GM12878 (cell line): ENCODE data around the gene TTLL12. TPM values are rescaled to one million over a fixed set of nuclear protein-coding genes. Genes with fewer than 3 reads are reported as not detected.

ENCODE experiments used
- ATAC-seq: fragments of 200-7000 bp; cut with Tn5 transposase; 3 replicates; pipeline ENCODE4 v1.9.1; 2020; ENCODE audit warnings: mild to moderate bottlenecking, moderate library complexity
- BruUV-seq: library from RNA; stranded (reverse); fragments of 400-500 nt; replicated peaks from 2 replicates; lab custom pipeline; 2021; lab: Mats Ljungman, UMichigan
- CTCF ChIA-PET: fragments of 300-600 bp; sonication (Branson Sonifier 250); formaldehyde crosslinking; extraction: SDS; loops from one replicate; lab custom pipeline; 2021; ENCODE audit warnings: inconsistent platforms; lab: Yijun Ruan, JAX
- POLR2A ChIA-PET: fragments of 350-600 bp; formaldehyde crosslinking; extraction: SDS; loops from one replicate; lab custom pipeline; 2021; ENCODE audit warnings: inconsistent platforms; lab: Charles Lee
- RAD21 ChIA-PET: fragments of 300-600 bp; sonication (Branson Sonifier 250); formaldehyde crosslinking; loops from one replicate; lab custom pipeline; 2023; ENCODE audit warnings: antibody characterized with exemption; ENCODE audit not compliant: unreplicated experiment; lab: Charles Lee
- SMC1A ChIA-PET: fragments of 300-600 bp; sonication (Branson Sonifier 250); formaldehyde crosslinking; loops from one replicate; lab custom pipeline; 2023; ENCODE audit not compliant: unreplicated experiment, uncharacterized antibody; lab: Charles Lee
- DNase-seq: peaks from one replicate; pipeline ENCODE4 v3.0.0-alpha.2; 2011; ENCODE audit warnings: low read depth, low spot score
- FAIRE-seq: peaks from 3 replicates; lab custom pipeline; 2011; peaks lifted over from hg19 to GRCh38; lab: Jason Lieb, UNC
- H2AFZ ChIP-seq: 2 replicates; pipeline ENCODE4 v1.6.0; 2011; ENCODE audit warnings: low read depth, low read length, control low read depth; ENCODE audit not compliant: control insufficient read depth
- H3K27ac ChIP-seq: 2 replicates; pipeline ENCODE4 v1.5.1; 2011; ENCODE audit warnings: control low read depth; ENCODE audit not compliant: control insufficient read depth, insufficient read depth
- H3K27me3 ChIP-seq, 2 experiments: replicated peaks in 1 of 2; 2 replicates each; pipeline versions ENCODE4 v1.6.0 to v1.6.1; 2011; ENCODE audit warnings: low read length in 1 of 2; ENCODE audit not compliant: control insufficient read depth in 2 of 2, insufficient read depth in 2 of 2
- H3K36me3 ChIP-seq, 2 experiments: 2 replicates each; pipeline ENCODE4 v1.5.1; 2011; ENCODE audit warnings: low read length in 1 of 2; ENCODE audit not compliant: control insufficient read depth in 2 of 2, insufficient read depth in 2 of 2
- H3K4me1 ChIP-seq: 2 replicates; pipeline ENCODE4 v1.6.1; 2011; ENCODE audit warnings: mild to moderate bottlenecking, low read length, moderate library complexity, mixed read lengths; ENCODE audit not compliant: control insufficient read depth, insufficient read depth
- H3K4me2 ChIP-seq: 2 replicates; pipeline ENCODE4 v1.6.0; 2011; ENCODE audit warnings: control low read depth; ENCODE audit not compliant: control insufficient read depth, insufficient read depth
- H3K4me3 ChIP-seq: fragments of 200-600 bp; sonication (generic); 2 replicates; pipeline ENCODE4 v1.5.1; 2016
- H3K79me2 ChIP-seq: 2 replicates; pipeline ENCODE4 v1.6.0; 2011; ENCODE audit warnings: low read length; ENCODE audit not compliant: control insufficient read depth, insufficient read depth
- H3K9ac ChIP-seq: 2 replicates; pipeline ENCODE4 v1.8.0; 2011; ENCODE audit warnings: low read length, control low read depth, mixed read lengths; ENCODE audit not compliant: control insufficient read depth, insufficient read depth
- H3K9me3 ChIP-seq: replicated peaks from 3 replicates; pipeline ENCODE4 v1.5.1; 2011; ENCODE audit warnings: mild to moderate bottlenecking, low read length; ENCODE audit not compliant: control insufficient read depth, insufficient read depth
- H4K20me1 ChIP-seq: 2 replicates; pipeline ENCODE4 v1.6.0; 2011; ENCODE audit not compliant: control insufficient read depth, insufficient read depth
- ASH2L ChIP-seq: fragments of 300-600, 200-600 bp; sonication (generic); IDR thresholded peaks from 2 replicates; pipeline ENCODE4 v1.6.1; 2017; ENCODE audit warnings: low read depth, mild to moderate bottlenecking, borderline replicate concordance
- BHLHE40 ChIP-seq, 2 experiments: fragments of 450-650 bp in 1 of 2; IDR thresholded peaks; 2 replicates each; pipeline ENCODE4 v1.6.1; 2011 to 2017; ENCODE audit warnings: low read depth in 2 of 2, borderline replicate concordance in 1 of 2, improper control_type of control experiment in 1 of 2, low read length in 1 of 2, mild to moderate bottlenecking in 1 of 2
- CHD2 ChIP-seq: IDR thresholded peaks from 2 replicates; pipeline ENCODE4 v1.6.1; 2011; ENCODE audit warnings: low read depth, low read length, improper control_type of control experiment, borderline replicate concordance
- HDAC2 ChIP-seq: fragments of 200-600 bp; sonication (generic); IDR thresholded peaks from 2 replicates; pipeline ENCODE4 v1.6.1; 2017
- NR2F1 ChIP-seq: fragments of 450-650 bp; conservative IDR thresholded peaks from 2 replicates; pipeline ENCODE4 v1.6.1; 2017; ENCODE audit warnings: mild to moderate bottlenecking
- NRF1 ChIP-seq: conservative IDR thresholded peaks from 2 replicates; pipeline ENCODE4 v1.6.1; 2011; ENCODE audit warnings: mild to moderate bottlenecking, low read depth, low read length, improper control_type of control experiment
- PML ChIP-seq: IDR thresholded peaks from 2 replicates; pipeline ENCODE4 v1.6.1; 2012; ENCODE audit warnings: low read length, inconsistent platforms
- SIN3A ChIP-seq: IDR thresholded peaks from 2 replicates; pipeline ENCODE4 v1.6.1; 2012; ENCODE audit warnings: low read depth, low read length, improper control_type of control experiment
- SMC3 ChIP-seq: IDR thresholded peaks from 2 replicates; pipeline ENCODE4 v1.6.1; 2011; ENCODE audit warnings: low read length, improper control_type of control experiment, borderline replicate concordance
- SUPT20H ChIP-seq: IDR thresholded peaks from 2 replicates; pipeline ENCODE4 v1.6.1; 2011; ENCODE audit warnings: low read depth, mild to moderate bottlenecking, low read length, moderate library complexity, borderline replicate concordance; ENCODE audit not compliant: control insufficient read depth
- TARDBP ChIP-seq: IDR thresholded peaks from 2 replicates; pipeline ENCODE4 v1.6.1; 2016; ENCODE audit warnings: borderline replicate concordance
- USF1 ChIP-seq: IDR thresholded peaks from 2 replicates; pipeline ENCODE4 v1.6.1; 2011; ENCODE audit warnings: borderline replicate concordance, low read depth, mild to moderate bottlenecking, moderate library complexity, mixed read lengths, low read length; ENCODE audit not compliant: insufficient read depth; ENCODE audit errors: extremely low read length
- USF2 ChIP-seq: IDR thresholded peaks from 2 replicates; pipeline ENCODE4 v1.6.1; 2011; ENCODE audit warnings: low read depth, low read length, improper control_type of control experiment, borderline replicate concordance
- ZBTB4 ChIP-seq: fragments of 450-650 bp; formaldehyde crosslinking; IDR thresholded peaks from 2 replicates; pipeline ENCODE4 v1.4.0; 2022; ENCODE audit warnings: mild to moderate bottlenecking, moderate library complexity
- ZSCAN29 ChIP-seq: fragments of 450-650 bp; IDR thresholded peaks from 2 replicates; pipeline ENCODE4 v1.6.1; 2017; ENCODE audit warnings: mild to moderate bottlenecking, moderate library complexity
- ZZZ3 ChIP-seq: IDR thresholded peaks from 2 replicates; pipeline ENCODE4 v1.6.1; 2011; ENCODE audit warnings: low read depth; ENCODE audit not compliant: control insufficient read depth, insufficient read length
- WGBS: methylation state at CpG from one replicate; pipeline ENCODE4 v1.1.6; 2016; ENCODE audit warnings: low lambda C conversion rate; ENCODE audit not compliant: insufficient replicate concordance, insufficient coverage; ENCODE audit errors: missing lambda C conversion rate; 5-methylcytosine and 5-hydroxymethylcytosine counted together
- in situ Hi-C: fragments of 300-500 bp; cut with MboI; formaldehyde crosslinking; loops from 9 replicates; pipeline ENCODE4 v1.14.3; 2018; ENCODE audit warnings: mixed read lengths
- intact Hi-C: fragments of 100-400 bp; cut with micrococcal nuclease; formaldehyde crosslinking; loops from one replicate; pipeline ENCODE4 v1.14.2; 2022; ENCODE audit not compliant: unreplicated experiment
- polyA plus RNA-seq, 11 experiments: library from polyadenylated mRNA; depleted of rRNA in 4 of 11; unstranded in 6 of 11; stranded (reverse) in 5 of 11; fragments of >200 nt; fragmentation: Nextera tagmentation in 4 of 11; fragmentation: Illumina TruSeq in 1 of 11; extraction: Ambion mirVana in 4 of 11; extraction: Trizol in 1 of 11; gene quantifications; 1 replicate in 1 of 11; 2 replicates in 10 of 11; pipeline versions ENCODE4 v1.2.1 to v1.2.3, GENCODE V29; 2011 to 2016; ENCODE audit warnings: inconsistent platforms in 2 of 11, missing spikeins in 2 of 11, low read depth in 1 of 11
- total RNA-seq, 4 experiments: library from RNA; depleted of rRNA in 3 of 4; stranded (reverse); fragments of >200 nt in 3 of 4; fragmentation: Illumina TruSeq in 1 of 4; extraction: Trizol in 1 of 4; gene quantifications; 2 replicates each; pipeline versions ENCODE4 v1.2.1 to v1.2.3, GENCODE V29; 2013 to 2021
- TF ChIP-seq, protein P1 (sequence below): IDR thresholded peaks from 2 replicates; pipeline ENCODE4 v1.6.1; 2012; ENCODE audit warnings: low read depth, low read length, improper control_type of control experiment
- TF ChIP-seq, protein P2 (sequence below): fragments of 450-650 bp; IDR thresholded peaks from 2 replicates; pipeline ENCODE4 v1.6.1; 2017; ENCODE audit warnings: low read depth, mild to moderate bottlenecking, moderate library complexity

The TTLL12 gene
- total and polyA plus RNA-seq, 10 of the 15 experiments (the other 5 are each of a cell fraction or from before 2014, with no cell fraction given): 1.00 to 89.8 (median 38.5) TPM

GRCh38 chr22:43227239-43227630, 40.3 kb upstream of the TTLL12 start:
- BruUV-seq: no TSS peak
- FAIRE-seq: no peak
- 55% methylated on average over 17 of the region's 17 CpGs for WGBS
- no peak overlapping the region for H3K4me2 ChIP-seq
- no peak overlapping the region for H3K27ac ChIP-seq
- no peak overlapping the region for H2AFZ ChIP-seq
- no peak for DNase-seq
- no peak overlapping the region for H3K4me3 ChIP-seq
- ChIA-PET RAD21 (no interaction called here), SMC1A (no interaction called here), POLR2A (no interaction called here), CTCF (interaction anchor here (0.7 kb wide), 1 partner anchor 119 kb away, joined by 3 read pairs; no protein-coding TSS in a partner anchor)
- H3K4me1 ChIP-seq: no peaks in the 10 kb centered on the region
- ATAC-seq: no peak
- in situ Hi-C loops: no loop called here
- no peaks in the 10 kb centered on the region for H3K79me2 ChIP-seq
- no peaks in the 10 kb centered on the region for H3K9me3 ChIP-seq
- TF ChIP-seq, protein P1, sequence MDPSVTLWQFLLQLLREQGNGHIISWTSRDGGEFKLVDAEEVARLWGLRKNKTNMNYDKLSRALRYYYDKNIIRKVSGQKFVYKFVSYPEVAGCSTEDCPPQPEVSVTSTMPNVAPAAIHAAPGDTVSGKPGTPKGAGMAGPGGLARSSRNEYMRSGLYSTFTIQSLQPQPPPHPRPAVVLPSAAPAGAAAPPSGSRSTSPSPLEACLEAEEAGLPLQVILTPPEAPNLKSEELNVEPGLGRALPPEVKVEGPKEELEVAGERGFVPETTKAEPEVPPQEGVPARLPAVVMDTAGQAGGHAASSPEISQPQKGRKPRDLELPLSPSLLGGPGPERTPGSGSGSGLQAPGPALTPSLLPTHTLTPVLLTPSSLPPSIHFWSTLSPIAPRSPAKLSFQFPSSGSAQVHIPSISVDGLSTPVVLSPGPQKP: no peak
- TF ChIP-seq, protein P2, sequence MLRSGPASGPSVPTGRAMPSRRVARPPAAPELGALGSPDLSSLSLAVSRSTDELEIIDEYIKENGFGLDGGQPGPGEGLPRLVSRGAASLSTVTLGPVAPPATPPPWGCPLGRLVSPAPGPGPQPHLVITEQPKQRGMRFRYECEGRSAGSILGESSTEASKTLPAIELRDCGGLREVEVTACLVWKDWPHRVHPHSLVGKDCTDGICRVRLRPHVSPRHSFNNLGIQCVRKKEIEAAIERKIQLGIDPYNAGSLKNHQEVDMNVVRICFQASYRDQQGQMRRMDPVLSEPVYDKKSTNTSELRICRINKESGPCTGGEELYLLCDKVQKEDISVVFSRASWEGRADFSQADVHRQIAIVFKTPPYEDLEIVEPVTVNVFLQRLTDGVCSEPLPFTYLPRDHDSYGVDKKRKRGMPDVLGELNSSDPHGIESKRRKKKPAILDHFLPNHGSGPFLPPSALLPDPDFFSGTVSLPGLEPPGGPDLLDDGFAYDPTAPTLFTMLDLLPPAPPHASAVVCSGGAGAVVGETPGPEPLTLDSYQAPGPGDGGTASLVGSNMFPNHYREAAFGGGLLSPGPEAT: no peak
- TF ChIP-seq CHD2 (no peak), USF2 (no peak), ASH2L (no peak), NR2F1 (no peak), SUPT20H (no peak), SIN3A (no peak), ZSCAN29 (no peak), SMC3 (no peak), TARDBP (no peak), HDAC2 (no peak), NRF1 (no peak), ZZZ3 (no peak), ZBTB4 (CRISPR knock-in tag) (no peak), USF1 (no peak), BHLHE40 (IDR thresholded peaks at IDR 0.05; ENCODE audit: borderline replicate concordance in 1 of 2, low read depth in 2 of 2, low read length in 1 of 2) (no peak), PML (no peak)
- H3K36me3 ChIP-seq: no peaks in the 10 kb centered on the region
- peaks cover 0 to 4% of the 10 kb centered on the region in 2 experiments; a peak in 3 of 4 replicates for H3K27me3 ChIP-seq
- no peak overlapping the region for H3K9ac ChIP-seq
- intact Hi-C loops: no loop called here
- H4K20me1 ChIP-seq: no peaks in the 10 kb centered on the region
